ENCODE results near the gene NLRC4.
"Not testable (repeated sequence)": the region's sequence is repeated elsewhere in the genome, so short reads cannot be mapped to it uniquely, and the experiment has no call there.

Gene NLRC4

GRCh38 chr2:32237996-32238395, 26.7 kb downstream of the NLRC4 start:
- no peak for DNase-seq

GRCh38 chr2:32237488-32237887, 27.2 kb downstream of the NLRC4 start:
- DNase-seq: no peak

- no peak for DNase-seq
Measured at GRCh38 chr2:32235315-32235714, 29.4 kb downstream of the NLRC4 start.

- DNase-seq: no peak
Measured at GRCh38 chr2:32231959-32232358, 32.7 kb downstream of the NLRC4 start.

- DNase-seq: no peak
Measured at GRCh38 chr2:32229635-32230034, 35.1 kb downstream of the NLRC4 start.

GRCh38 chr2:32228181-32228580, 36.5 kb downstream of the NLRC4 start:
- no peak for DNase-seq

- DNase-seq: no peak
Measured at GRCh38 chr2:32227492-32227891, 37.2 kb downstream of the NLRC4 start.

- DNase-seq: no peak
Measured at GRCh38 chr2:32222966-32223365, 41.7 kb downstream of the NLRC4 start.

GRCh38 chr2:32220445-32220844, 44.2 kb downstream of the NLRC4 start:
- no peak for DNase-seq

- no peak for DNase-seq
Measured at GRCh38 chr2:32212295-32212694, 52.4 kb downstream of the NLRC4 start.

- DNase-seq: no peak
Measured at GRCh38 chr2:32210767-32211408, 53.8 kb downstream of the NLRC4 start.

GRCh38 chr2:32203428-32203827, 61.3 kb downstream of the NLRC4 start:
- not testable (repeated sequence) for DNase-seq

- DNase-seq: no peak
Measured at GRCh38 chr2:32200814-32201213, 63.9 kb downstream of the NLRC4 start.

GRCh38 chr2:32192418-32192817, 72.3 kb downstream of the NLRC4 start:
- no peak for DNase-seq

- no peak for DNase-seq
Measured at GRCh38 chr2:32189011-32189410, 75.7 kb downstream of the NLRC4 start.

- DNase-seq: no peak
Measured at GRCh38 chr2:32182667-32183066, 82.0 kb downstream of the NLRC4 start.

Measured in effector CD4-positive, alpha-beta T cell (primary cell).